ENCODE data around the gene CASD1. TPM values are rescaled to one million over a fixed set of nuclear protein-coding genes. Genes with fewer than 3 reads are reported as not detected.

CASD1 gene
- 10 to 100 TPM; 42.2 to 58.7 (median 45.9) TPM for polyA plus RNA-seq (ENCODE audit: insufficient read length in 4 of 4)

DNA sequence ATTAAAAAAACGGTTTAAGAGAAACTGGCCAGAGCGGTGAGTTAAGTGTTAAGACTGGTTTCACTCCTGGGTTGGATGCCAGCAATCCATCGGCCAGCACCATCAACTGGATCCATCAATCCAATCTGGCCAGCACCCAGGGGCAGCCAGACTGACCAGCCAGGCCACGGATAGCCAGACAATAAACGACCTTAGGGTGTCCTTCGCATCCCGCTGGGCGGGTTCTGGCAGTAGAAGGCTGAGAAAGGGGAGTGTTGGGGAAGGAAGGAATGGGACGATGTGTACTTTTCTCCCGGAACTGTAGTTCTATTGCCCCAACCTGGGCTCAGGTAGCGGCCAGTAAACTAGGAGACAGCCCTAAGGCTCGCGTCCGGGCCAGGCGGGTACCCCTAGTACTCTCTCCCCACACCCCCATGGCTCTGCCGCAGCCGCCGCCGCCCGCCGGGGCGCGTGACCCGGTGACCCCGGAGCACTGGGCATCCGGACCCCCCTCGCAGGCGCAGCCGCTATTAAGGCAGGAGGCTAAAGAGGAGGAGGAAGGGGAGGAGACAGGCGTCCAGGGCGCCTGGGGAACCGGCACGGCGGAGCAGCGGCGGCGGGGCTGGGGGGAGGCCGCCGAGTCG lies at the start of gene CASD1:
Gene CASD1 (plus strand): TSS at position 546 of the 623 bp plus-strand sequence. CDS start 276 bp downstream, outside the sequence.
- peak in 2 of 4 donors; percentile 15 to 33 for DNase-seq (ENCODE audit: low read depth in 4 of 4, low spot score in 2 of 4)

DNA sequence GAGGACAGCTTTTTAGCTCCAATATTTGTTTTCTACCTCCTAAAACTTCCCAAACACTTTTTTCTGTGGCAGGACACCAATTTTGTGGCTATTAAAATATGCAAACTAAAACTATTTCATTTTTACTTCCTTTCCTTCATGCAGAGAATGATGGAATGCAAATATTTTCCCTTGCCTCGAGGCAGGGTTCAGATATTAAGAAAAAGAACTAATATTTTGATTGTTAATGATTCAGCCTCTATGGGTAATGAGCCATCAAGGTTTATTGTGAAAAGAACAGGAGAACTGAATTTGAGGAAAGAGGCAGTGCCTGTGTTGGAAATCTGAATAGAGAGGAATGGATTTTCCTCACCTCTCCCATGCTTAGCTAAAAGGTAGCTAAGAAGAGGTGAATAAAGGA lies 43.1 kb upstream of the CASD1 start:
- DNase-seq (ENCODE audit: low read depth in 4 of 4, low spot score in 2 of 4), result no peak

DNA sequence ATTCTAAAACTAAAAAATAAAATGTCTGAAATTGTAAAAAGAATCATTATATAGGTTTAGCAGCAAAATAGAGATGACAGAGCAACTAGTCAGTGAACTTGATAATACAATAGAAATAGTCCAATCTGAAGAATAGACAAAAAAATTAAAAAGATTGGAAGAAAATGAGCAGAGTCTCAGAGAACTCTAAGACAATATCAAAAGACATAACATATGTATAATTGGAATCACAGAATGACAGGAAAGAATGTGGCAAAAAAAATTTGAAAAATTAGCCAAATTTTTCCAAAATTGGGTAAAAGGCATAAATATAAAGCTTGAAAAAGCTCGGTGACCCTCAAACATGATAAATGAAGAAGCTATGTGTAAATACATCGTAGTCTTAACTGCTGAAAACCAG lies 38.0 kb upstream of the CASD1 start:
- no peak for DNase-seq (ENCODE audit: low read depth in 4 of 4, low spot score in 2 of 4)

DNA sequence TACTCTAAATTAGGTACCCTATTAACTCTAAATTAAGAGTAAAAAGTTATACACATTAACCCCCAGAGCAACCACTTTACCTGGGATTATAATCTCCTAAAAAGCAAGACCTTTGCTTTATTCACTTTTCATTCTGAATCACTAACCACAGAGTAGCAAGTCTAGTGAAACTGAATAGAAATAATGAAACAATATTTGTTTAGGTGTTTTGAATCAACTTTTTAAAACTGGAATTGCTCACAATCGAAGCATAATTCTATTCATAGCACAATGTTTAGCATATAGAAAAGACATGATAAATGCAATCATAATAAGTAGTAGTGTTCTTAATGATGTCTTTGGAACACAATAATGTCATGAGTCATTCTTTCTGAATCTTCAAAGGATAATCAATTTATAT lies 37.0 kb upstream of the CASD1 start:
- DNase-seq (ENCODE audit: low read depth in 4 of 4, low spot score in 2 of 4), result no peak

DNA sequence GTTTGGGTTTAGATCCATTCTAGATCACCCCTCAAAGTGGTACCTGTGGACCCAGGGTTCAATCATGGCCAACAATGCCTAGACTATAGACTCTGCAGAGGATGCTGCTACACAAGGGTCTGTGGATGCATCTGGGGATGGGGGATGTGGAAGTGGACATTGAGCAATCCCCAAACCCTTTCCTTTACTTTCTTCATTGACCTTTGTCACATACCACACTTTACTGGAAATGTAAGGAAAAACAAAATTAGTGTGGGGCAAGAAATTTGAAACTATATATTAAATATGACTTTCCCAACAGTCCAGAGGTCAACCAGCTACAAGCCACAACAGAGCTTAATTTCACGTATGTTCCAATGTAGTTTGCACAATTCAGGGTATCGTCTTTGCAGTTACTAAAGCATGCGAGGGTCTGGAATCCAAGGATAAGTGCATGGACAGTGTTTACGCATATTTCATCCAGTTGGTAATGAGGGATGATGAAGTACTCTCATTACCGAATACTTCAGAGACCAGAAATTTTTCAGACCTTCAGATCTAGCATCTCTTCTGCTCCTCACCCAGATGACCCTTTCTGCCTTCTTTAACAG lies 33.3 kb upstream of the CASD1 start:
- DNase-seq (ENCODE audit: low read depth in 4 of 4, low spot score in 2 of 4), result no peak

DNA sequence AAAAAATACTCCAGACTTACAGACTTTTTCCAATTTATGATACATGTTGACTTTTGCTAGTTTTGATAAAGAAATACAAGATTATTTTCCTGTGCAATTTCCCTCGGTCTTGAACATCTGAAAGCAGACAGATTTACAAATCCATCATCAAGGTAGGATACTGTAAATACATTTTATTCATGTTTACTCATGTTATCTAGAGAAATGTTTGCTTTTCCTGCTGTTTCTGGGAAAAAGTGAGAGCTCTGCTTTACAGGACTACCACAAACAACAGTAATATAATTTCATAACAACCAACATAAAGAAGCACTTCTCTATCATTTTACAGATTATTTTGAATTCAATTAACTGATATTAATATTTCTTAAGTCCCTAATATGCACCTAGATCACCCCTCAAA lies 31.7 kb upstream of the CASD1 start:
- DNase-seq (ENCODE audit: low read depth in 4 of 4, low spot score in 2 of 4), result no peak

DNA sequence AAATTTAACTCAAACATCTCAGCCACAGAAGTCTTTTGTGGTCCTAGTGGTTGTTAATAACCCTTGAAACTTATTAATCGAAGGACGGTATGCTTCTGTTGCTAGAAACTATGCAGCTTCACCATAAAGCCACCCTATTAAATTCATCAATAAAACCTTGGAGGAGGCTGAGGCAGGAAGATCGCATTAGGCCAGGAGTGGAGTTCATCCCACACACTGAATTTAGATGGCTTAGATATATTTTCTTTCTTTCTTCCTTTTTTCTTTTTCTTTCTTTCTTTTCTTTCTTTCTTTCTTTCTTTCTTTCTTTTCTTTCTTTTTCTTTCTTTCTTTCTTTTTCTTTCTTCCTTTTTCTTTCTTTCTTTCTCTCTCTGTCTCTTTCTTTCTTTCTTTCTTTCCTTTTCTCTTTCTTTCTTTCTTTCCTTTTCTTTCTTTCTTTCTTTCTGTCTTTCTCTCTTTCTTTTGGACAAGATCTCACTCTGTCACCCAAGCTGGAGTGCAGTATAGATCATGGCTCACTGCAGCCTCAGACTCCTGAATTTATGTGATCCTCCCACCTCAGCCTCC lies 30.9 kb upstream of the CASD1 start:
- no peak for DNase-seq (ENCODE audit: low read depth in 4 of 4, low spot score in 2 of 4)

DNA sequence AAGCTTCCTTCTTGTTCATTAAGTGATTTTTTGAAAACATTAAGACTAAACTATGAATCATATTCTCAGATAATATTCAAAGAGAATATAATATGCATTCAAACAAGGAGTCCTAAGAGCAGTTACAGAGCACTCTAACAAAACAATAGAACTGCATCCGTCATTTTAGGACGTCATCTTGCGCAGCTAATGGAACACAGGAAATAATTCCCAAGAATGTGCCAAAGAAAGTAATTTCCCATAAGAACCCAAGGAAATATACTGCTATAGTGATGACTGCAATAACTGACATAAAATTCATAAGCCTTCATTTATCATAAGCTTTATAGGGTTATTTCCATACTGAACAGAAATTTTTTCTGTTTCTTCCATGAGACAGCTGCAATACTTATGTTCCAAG lies 28.3 kb upstream of the CASD1 start:
- DNase-seq (ENCODE audit: low read depth in 4 of 4, low spot score in 2 of 4), result no peak

DNA sequence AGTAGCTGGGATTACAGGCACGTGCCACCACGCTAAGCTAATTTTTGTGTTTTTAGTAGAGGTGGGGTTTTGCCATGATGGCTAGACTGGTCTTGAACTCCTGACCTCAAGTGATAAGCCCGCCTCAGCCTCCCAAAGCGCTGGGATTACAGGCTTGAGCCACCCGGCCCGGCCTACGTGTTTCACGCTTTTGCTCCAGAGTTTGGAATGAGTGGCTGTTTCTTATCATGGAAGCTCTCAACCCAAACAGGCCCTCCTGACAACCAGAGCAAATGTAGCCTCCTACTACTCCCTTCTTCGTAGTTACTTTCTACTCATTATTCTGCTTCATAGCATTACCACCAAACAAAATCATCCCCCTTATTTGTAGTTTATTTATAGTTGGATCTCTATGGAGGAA lies 26.8 kb upstream of the CASD1 start:
- no peak for DNase-seq (ENCODE audit: low read depth in 4 of 4, low spot score in 2 of 4)

DNA sequence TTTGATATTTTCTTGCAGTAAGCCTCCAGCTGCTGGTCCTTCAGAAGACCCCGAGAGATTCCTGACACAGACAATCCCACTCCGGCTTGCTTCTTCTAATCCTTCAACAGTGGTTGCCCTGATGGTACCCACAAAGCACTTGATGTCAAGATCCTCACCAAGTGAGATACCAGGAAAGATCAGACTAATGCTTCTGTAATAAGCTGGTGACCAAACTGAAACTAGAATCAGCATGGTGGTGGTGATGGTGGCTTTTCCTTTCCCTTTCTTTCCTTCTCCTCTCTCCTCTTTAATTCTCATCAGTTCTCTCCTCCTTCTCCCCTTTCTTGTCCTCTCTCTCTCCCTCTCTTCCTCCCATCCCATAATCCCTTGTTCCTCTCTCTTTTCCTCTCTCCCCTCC lies 25.8 kb upstream of the CASD1 start:
- DNase-seq (ENCODE audit: low read depth in 4 of 4, low spot score in 2 of 4), result no peak

DNA sequence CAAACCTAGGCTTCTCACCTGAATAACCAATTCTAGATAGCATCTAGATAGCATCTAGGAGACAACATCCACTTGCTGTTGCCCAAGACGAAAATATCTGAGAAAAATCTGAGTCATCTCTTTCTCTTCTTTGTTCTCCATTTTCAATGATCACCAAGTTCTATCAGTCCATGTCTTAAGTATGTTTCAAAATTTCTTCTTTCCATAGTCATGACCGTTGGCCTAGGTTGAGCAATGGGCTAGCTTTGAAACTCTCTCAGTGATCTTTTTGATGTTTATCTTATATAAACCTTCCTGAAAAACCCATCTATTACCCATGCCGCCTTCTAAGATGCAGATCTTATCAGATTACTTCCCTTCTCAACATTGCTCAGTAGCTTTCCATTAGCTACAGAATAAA lies 23.4 kb upstream of the CASD1 start:
- DNase-seq (ENCODE audit: low read depth in 4 of 4, low spot score in 2 of 4), result no peak

DNA sequence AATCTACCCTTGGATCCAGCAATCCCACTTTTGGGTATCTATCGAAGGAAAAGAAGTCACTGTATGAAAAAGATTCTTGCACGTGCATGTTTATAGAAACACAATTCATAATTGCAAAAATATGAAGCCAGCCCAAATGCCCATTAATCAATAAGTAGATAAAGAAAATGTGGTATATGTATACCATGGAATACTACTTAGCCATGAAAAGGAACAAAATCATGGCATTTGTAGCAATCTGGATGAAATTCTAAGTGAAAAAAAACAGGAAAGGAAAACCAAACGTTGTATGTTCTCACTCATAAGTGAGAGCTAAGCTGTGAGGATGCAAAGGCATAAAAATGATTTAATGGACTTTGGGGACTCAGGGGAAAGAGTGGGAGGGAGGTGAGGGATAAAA lies 18.2 kb upstream of the CASD1 start:
- no peak for DNase-seq (ENCODE audit: low read depth in 4 of 4, low spot score in 2 of 4)

DNA sequence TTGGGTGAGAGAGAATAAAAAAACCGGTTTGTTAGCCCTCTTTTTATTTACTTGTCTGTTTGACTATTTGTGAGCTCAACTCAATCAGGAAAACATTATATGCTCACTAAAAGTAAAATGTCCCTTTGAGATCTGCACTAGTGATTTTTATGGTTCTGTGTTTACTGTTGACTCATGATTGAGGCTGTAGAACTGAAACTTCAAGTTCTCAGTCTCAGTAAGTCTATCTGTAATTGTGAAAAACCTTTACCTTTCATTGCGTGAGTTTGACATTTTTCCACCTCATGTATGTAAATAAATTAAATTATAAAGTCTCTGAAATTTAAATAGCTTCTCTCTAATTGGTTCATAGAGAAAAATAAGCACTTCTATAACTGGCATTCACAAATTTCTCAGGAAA lies 17.0 kb upstream of the CASD1 start:
- no peak for DNase-seq (ENCODE audit: low read depth in 4 of 4, low spot score in 2 of 4)

DNA sequence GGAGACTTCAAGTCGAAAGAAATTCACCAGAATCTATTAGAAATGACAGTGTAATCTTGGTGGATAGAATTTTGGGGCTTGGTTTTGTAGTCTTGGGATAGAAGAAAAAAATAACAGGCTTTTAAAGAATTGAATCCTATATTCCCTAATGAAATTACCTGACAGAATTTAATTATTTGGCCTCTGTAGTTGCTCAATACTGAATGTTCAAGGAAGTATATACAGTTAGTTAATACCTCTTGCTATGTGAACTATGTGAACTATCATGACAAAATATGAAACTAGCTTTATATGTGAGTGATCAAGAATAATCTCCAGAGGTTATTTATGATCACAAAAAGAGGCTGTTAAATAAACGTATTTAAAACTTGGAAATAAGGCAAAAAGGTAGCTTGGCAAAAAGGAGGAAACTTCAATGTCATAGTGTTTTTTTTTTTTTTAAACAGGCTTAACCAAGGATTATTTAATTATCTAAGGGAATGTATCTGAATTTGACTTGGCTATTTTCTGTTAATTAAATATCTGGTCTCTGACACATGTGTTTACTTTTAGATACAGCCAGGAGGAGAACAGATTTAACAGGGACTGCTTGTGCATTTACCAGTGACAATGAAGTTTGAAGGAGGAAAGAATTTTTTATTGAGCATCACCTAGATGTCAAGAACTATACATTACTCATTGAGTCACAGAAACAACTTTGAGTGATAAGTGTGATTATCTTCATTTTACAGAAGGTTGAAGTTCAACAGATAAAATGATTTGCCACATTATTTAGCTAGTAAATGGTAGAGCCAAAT lies 11.5 kb upstream of the CASD1 start:
- no peak for DNase-seq (ENCODE audit: low read depth in 4 of 4, low spot score in 2 of 4)

DNA sequence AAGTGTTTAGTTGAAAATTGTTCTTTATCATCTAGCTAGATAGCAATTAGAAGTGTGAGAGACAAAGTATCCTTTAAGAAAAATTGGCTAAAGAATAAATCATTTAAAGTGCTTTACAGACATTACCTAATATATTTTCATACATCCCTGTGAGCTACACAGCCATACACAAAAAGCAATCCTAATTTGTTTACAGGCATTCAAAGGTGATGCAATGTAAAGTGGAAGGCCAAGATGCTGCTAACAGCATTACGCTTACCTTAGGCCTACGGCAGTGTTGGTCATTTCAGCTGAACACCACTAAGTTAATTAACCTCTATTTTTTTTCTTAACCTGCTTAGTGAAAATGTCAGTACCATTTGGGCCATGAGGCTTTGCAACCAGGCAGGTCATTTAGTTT lies 10.7 kb upstream of the CASD1 start:
- DNase-seq (ENCODE audit: low read depth in 4 of 4, low spot score in 2 of 4), result no peak

DNA sequence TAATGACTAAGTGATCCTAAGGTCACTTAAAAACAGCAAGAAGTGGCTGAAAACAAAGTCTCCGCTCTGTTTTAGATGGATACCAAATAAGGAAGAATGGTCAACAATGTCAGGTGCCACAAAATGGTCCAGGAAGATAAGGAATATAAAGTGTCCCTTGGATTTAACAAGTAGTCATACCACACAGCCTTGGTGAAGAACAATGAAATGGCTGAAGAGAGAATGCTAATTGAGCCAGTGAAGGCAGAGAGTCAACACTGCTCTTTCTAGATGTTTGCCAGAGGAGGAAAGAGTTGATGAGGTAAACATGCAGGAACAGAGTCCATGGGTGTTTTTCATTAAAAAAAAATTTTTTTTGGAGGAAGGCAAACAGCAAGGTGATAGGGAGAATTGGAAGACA lies 2.1 kb upstream of the CASD1 start:
- DNase-seq (ENCODE audit: low read depth in 4 of 4, low spot score in 2 of 4), result no peak

DNA sequence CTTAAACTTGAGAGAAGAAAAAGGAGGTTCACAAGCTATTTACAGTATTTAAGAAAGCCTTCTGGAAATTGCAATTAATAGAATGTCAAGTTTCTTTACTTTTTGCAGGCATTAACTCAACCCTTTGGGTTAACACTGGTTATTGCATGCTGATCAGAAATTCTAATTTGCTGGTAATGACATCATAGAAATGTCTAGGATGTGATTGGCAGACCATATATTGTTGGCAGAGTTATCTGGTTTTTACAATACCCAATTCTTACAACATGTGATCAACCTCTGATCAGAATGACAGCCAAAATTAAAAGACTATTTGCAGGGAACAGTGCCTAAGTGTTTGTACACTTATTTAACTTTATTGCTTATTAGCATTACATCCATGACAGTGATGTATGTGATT lies 1.6 kb upstream of the CASD1 start:
- DNase-seq (ENCODE audit: low read depth in 4 of 4, low spot score in 2 of 4), result no peak

DNA sequence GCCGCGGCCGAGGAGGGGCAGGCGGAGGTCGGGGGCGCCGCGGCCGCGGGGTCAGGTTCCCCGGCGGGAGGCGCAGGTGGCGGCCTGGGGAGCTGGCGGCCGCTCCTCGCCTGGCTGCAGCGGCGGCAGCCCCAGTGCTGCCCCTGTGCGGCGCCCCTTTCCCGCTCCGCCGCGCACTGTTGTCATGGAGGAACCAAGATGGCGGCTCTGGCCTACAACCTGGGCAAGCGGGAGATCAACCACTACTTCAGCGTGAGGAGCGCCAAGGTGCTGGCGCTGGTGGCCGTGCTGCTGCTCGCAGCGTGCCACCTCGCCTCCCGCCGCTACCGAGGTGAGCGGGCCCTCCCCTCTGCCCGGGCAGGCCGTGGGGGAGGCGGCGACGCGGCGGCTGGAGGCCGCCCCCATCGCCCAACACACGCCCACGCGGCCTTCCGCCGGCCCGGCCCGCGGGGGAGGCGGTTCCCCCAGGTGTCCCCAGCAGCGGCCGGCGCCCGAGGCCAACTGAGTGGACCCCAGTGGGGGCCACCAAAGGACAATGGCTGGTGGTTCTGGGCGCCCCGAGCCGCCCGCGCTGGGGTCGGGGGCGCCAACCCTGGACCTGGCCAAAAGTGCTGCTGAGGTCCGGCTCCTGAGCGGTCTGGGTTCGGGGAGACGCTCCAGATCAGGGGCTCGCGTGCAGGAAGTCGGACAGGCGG lies 425 bp downstream of the CASD1 start:
- peak in 3 of 4 donors; percentile 56 to 63 (median 58) for DNase-seq (ENCODE audit: low read depth in 4 of 4, low spot score in 2 of 4)

DNA sequence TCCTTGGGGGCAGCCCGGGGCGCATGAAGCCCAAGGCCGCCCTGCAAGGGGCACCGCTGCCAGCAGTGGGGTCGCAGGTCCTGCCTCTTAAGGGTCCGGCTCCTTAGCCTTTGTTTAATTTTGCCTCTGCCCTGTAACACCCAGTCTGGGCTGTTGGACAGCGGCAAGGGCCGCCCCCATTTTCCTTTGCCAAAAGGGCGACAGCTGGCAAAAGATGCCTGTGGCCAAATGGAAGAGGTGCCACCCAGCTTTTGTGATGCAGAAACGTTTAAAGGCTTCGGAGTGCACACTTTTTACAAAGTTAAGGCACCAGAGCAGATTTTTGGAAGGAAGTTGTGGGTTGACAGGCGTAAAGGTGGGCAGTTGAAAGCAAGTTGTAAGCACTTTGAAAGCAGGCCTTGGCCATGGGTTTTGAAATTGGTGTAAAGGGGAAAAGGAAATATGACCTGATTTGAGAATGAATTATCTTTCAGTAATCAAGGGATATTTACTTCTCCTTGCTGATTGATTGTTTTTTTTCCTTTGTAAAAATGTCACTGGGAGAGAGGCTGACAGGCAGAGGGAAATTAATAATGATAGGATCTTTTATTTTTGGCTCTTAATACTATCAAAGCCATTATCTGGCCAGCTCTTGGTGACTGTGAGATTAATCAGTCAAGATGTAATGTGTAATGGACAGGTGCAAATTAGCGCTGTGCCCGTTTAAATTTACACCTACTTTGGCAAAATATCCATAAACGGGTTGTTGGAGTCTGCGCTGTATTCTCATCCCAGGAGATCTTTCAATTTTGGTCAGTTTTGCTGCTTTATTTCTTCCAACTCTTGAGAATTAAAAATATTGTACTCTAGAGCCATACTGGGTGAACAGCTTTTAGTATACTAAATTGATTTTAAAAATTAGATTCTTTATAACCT lies 1.2 kb downstream of the CASD1 start:
- peak in 2 of 4 donors; percentile 38 to 41 for DNase-seq (ENCODE audit: low read depth in 4 of 4, low spot score in 2 of 4)

DNA sequence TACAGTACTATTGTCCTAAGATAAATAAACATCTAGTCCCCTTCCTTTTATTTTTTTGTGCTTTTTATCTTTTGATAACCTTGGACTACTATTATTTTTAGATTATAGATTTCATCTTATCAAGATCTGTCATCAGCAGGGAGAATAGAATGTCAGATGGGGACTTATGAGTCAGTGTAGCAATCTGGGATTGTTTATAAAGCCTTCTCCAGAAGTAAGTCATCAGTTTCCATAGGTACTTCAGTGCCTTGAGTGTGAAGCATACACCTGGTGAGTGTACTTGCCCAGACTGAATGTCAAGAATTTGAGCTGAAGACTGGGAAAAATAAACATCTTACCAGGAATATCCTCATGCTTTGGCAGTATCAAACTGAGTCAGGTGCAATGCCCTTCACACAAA lies 2.1 kb downstream of the CASD1 start:
- DNase-seq (ENCODE audit: low read depth in 4 of 4, low spot score in 2 of 4), result no peak

Data from left renal cortex interstitium (tissue), 4 donors.